H1 (cell line): ENCODE measurements around the gene RADIL. TPM values are rescaled to one million over a fixed set of nuclear protein-coding genes. Genes with fewer than 3 reads are reported as not detected.

Source experiments
- CBX5 ChIP-seq: fragments of 300-800, 300-1000 bp; sonication (generic); IDR thresholded peaks from 2 replicates; pipeline ENCODE4 v1.7.1; 2016; ENCODE audit warnings: antibody characterized with exemption, low read length, low read depth
- CHD2 ChIP-seq: IDR thresholded peaks from 2 replicates; pipeline ENCODE4 v1.6.1; 2012; ENCODE audit warnings: low read length, improper control_type of control experiment
- CTCF ChIP-seq, 3 experiments: IDR thresholded peaks; 1 replicate in 2 of 3; 2 replicates in 1 of 3; pipeline versions ENCODE4 v1.5.1 to v1.6.1; 2011; ENCODE audit warnings: low read length in 3 of 3, mild to moderate bottlenecking in 3 of 3, inconsistent platforms in 2 of 3, low read depth in 1 of 3, moderate library complexity in 1 of 3; ENCODE audit not compliant: insufficient read depth in 1 of 3; ENCODE audit errors: control extremely low read depth in 1 of 3
- GABPA ChIP-seq: IDR thresholded peaks from 2 replicates; pipeline ENCODE4 v1.6.1; 2011; ENCODE audit warnings: mild to moderate bottlenecking, low read length, moderate library complexity, borderline replicate concordance; ENCODE audit not compliant: insufficient read depth
- PHF8 ChIP-seq: fragments of 200-600 bp; sonication (generic); conservative IDR thresholded peaks from 2 replicates; pipeline ENCODE4 v1.7.1; 2012; ENCODE audit warnings: low read depth, mild to moderate bottlenecking, inconsistent platforms, low read length, moderate library complexity
- SRF ChIP-seq: IDR thresholded peaks from 2 replicates; pipeline ENCODE4 v1.6.1; 2011; ENCODE audit warnings: mild to moderate bottlenecking, low read depth, low read length, moderate library complexity
- polyA plus RNA-seq, 7 experiments: library from polyadenylated mRNA; depleted of rRNA in 3 of 7; stranded (reverse) in 5 of 7; unstranded in 2 of 7; fragments of >200 nt in 5 of 7; fragments of 200-250 nt in 2 of 7; gene quantifications; 1 replicate in 5 of 7; 2 replicates in 1 of 7; 4 replicates in 1 of 7; pipeline versions ENCODE4 v1.2.1 to v1.2.3, GENCODE V29; 2011 to 2013; ENCODE audit warnings: missing spikeins in 2 of 7, mixed read lengths in 2 of 7
- total RNA-seq: library from RNA; stranded (reverse); fragmentation: NEBNext Ultra II Directional; extraction: Animal tissue kit (Norgen Biotek cat#: 25700); gene quantifications from 2 replicates; pipeline ENCODE4 v1.2.1, GENCODE V29; 2021
- TF ChIP-seq, protein P1 (sequence below): IDR thresholded peaks from 2 replicates; pipeline ENCODE4 v1.6.1; 2011; ENCODE audit warnings: low read length, improper control_type of control experiment

The RADIL gene
- total and polyA plus RNA-seq, 2 of the 8 experiments (the other 6 are each of a cell fraction or from before 2014, with no cell fraction given) = 5.0 to 5.4 TPM

DNA sequence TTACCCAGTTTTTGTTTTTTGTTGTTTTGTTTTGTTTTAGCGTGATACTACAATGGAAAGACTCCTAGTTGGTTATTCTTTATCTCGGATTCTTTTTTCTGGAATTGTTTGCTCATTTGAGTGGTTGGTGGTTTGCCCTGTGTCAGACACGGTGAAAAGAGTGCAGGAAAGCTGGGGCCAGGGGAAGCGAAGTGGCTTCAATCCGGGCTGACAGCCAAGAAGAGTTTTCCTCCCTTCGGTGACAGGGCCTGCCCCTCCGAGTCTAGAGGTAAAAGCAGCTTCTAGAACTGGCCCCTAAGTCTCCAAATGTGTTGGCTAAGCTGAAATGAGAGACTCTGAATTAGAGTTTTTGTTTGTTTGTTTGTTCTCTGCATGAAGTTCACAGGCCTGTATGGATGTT, 113.8 kb downstream of the RADIL start (continued):
- TF ChIP-seq CTCF (IDR thresholded peaks at IDR 0.05; ENCODE audit: control extremely low read depth in 1 of 3, insufficient read depth in 1 of 3, low read depth in 1 of 3, low read length in 3 of 3) = no peak
- TF ChIP-seq GABPA = no peak
- TF ChIP-seq, protein P1, sequence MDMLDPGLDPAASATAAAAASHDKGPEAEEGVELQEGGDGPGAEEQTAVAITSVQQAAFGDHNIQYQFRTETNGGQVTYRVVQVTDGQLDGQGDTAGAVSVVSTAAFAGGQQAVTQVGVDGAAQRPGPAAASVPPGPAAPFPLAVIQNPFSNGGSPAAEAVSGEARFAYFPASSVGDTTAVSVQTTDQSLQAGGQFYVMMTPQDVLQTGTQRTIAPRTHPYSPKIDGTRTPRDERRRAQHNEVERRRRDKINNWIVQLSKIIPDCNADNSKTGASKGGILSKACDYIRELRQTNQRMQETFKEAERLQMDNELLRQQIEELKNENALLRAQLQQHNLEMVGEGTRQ = no peak
- no peak for TF ChIP-seq CHD2
- no peak for TF ChIP-seq SRF
- no peak for TF ChIP-seq CBX5
- no peak for TF ChIP-seq PHF8
